Measurements from ENCODE around the gene PPP2R3A.
"Not testable (repeated sequence)": the region's sequence is repeated elsewhere in the genome, so short reads cannot be mapped to it uniquely, and the experiment has no call there.

GRCh38 chr3:136192195-136192594, 226.7 kb downstream of the PPP2R3A start:
- TF ChIP-seq CTCF, POLR2A (IDR thresholded peaks at IDR 0.05): not testable (repeated sequence)
